Astrocyte of the spinal cord (primary cell): ENCODE data around the gene MALAT1.

Experiments used
- DNase-seq: peaks from one replicate; pipeline ENCODE4 v3.0.0; 2011; ENCODE audit warnings: low read depth, low spot score
- H3K4me3 ChIP-seq: 2 replicates; pipeline ENCODE4 v1.5.1; 2011; ENCODE audit warnings: low read depth, mild to moderate bottlenecking, low read length, moderate library complexity
- in situ Hi-C: cut with HindIII; loops from 2 replicates; pipeline ENCODE4 v1.10.0; 2017; ENCODE audit warnings: low sequenced_read_pairs
- TF ChIP-seq, protein P1 (sequence below): IDR thresholded peaks from 2 replicates; pipeline ENCODE4 v1.5.1; 2012; ENCODE audit warnings: low read depth, mild to moderate bottlenecking, low read length, inconsistent platforms

MALAT1 gene

DNA sequence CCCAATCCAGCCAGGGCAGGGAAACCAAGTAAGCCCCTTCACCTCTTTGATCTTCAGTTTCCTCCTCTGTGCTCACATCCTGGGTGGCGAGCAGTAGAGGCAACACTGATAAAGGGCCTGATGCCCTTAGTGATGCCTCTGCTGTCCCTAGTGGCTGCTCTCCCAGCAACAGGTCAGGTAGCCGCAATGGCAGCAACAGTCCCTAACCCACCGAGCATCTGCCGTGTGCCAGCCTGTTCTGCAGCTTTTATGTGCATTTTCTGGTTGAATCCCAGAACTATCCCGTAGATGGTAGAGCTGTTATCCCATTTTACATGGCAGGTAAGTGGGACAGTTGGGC is 31.3 kb downstream of the MALAT1 start:
- TF ChIP-seq, protein P1, sequence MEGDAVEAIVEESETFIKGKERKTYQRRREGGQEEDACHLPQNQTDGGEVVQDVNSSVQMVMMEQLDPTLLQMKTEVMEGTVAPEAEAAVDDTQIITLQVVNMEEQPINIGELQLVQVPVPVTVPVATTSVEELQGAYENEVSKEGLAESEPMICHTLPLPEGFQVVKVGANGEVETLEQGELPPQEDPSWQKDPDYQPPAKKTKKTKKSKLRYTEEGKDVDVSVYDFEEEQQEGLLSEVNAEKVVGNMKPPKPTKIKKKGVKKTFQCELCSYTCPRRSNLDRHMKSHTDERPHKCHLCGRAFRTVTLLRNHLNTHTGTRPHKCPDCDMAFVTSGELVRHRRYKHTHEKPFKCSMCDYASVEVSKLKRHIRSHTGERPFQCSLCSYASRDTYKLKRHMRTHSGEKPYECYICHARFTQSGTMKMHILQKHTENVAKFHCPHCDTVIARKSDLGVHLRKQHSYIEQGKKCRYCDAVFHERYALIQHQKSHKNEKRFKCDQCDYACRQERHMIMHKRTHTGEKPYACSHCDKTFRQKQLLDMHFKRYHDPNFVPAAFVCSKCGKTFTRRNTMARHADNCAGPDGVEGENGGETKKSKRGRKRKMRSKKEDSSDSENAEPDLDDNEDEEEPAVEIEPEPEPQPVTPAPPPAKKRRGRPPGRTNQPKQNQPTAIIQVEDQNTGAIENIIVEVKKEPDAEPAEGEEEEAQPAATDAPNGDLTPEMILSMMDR: peak; percentile 28
- no peak for DNase-seq
- no peak overlapping the region for H3K4me3 ChIP-seq
- in situ Hi-C loops: no loop called here

DNA sequence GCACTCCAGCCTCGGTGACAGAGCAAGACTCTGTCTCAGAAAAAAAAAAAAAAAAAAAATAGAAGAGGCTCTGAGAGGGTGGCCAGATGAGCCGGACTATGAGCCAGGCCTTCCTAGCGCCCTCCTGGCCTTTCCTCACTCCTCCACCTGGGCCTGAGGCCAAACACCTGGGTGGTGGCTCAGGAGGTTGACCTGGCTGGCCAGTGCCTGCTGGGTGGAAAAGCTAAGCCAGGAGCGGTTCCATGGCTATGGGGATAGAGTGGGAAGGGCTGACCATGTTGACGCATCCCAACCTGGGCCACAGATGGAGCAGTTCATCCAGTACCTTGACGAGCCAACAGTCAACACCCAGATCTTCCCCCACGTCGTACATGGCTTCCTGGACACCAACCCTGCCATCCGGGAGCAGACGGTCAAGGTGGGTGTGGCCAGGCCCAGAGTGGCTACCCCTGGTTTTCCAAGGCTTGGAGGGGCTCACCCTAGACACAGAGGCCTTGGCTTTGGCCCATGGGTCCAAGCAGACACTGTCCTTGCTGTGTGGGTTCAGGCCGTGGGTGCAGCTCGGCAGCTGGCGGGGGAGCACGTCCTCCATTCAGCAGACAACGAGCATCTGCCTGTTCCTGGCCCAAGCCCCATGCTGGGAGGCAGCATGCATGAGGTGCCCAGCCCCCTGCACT is 33.7 kb downstream of the MALAT1 start:
- TF ChIP-seq, protein P1: no peak
- DNase-seq: no peak
- no peak overlapping the region for H3K4me3 ChIP-seq
- in situ Hi-C loops: no loop called here

DNA sequence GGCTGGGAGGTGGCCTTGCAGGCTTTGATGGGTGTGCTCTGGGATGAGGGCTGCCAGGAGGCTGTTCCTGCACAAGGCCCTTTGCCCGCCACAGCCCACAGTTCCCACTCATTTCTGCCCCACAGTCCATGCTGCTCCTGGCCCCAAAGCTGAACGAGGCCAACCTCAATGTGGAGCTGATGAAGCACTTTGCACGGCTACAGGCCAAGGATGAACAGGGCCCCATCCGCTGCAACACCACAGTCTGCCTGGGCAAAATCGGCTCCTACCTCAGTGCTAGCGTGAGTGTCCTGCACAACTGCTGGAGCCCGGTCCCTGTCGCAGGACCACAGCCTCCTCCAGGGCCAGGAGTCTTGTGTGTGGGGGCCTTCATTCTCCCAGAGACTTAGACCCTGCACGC is 36.3 kb downstream of the MALAT1 start:
- no peak for DNase-seq
- TF ChIP-seq, protein P1: no peak
- in situ Hi-C loops: no loop called here
- no peak overlapping the region for H3K4me3 ChIP-seq

DNA sequence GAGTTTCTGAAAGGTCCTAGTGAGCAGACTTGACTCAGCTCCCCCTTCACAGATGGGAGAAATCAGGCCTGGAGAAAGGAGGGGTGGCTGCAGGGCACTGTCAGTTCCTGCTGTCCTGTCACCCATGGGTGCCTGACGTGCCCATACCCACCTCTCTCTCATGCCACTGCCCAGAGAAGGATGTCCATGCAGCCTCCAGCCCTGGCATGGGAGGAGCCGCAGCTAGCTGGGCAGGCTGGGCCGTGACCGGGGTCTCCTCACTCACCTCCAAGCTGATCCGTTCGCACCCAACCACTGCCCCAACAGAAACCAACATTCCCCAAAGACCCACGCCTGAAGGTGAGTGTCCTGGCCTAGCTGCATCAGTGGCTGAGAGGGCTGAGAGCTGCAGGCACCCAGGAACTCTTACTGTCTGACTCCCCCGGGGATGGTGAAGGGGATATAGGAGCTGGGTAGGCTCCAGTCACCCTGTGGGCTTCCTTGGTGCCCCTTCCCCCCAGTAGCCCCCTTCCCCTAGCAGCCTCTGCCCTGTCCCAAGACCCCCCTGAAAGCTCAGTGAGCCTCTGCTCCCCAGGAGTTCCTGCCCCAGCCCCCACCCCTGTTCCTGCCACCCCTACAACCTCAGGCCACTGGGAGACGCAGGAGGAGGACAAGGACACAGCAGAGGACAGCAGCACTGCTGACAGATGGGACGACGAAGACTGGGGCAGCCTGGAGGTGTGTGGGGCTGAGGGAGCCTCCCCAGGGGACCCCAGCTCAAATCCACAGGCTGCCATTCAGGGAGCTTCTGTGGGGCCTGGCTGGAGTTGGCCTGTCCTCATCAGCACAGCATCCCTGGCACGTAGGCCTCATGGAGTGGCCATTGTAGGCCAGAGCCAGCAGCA is 37.8 kb downstream of the MALAT1 start:
- DNase-seq: no peak
- in situ Hi-C loops: no loop called here
- TF ChIP-seq, protein P1: no peak
- no peak overlapping the region for H3K4me3 ChIP-seq

DNA sequence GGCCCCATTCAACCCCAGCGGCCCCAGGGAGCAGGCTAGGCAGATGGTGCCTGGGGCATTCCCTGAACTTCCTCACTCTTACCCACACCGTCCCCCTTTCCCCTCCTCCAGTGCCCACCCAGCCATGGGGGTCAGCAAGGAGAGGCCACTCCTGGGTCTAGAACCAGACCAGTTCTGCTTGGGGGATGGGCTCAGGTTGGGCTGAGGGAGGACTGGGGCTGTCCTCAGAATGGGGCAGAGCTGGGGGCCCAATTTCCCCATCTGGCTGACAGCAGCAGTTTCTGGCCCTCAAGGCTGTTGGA is 38.4 kb downstream of the MALAT1 start:
- no peak for DNase-seq
- in situ Hi-C loops: no loop called here
- H3K4me3 ChIP-seq: no peak overlapping the region
- TF ChIP-seq, protein P1: no peak

DNA sequence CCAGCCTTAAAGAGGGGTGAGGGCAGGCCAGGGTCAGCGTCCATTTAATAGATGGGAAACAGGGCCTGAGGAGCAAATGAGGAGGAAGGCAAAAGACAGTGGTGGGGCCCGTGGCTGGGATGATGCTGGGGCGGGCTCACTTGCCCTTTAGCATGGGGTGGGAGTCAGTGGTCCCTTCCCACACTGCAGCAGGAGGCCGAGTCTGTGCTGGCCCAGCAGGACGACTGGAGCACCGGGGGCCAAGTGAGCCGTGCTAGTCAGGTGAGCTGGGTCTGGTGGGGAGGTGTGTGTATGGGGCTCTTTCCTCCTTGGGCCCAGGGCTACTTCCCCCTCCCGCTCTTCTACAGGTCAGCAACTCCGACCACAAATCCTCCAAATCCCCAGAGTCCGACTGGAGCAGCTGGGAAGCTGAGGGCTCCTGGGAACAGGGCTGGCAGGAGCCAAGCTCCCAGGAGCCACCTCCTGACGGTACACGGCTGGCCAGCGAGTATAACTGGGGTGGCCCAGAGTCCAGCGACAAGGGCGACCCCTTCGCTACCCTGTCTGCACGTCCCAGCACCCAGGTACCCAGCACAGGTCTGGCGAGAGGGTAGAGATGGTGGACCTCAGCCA is 38.9 kb downstream of the MALAT1 start:
- in situ Hi-C loops: no loop called here
- no peak for DNase-seq
- H3K4me3 ChIP-seq: no peak overlapping the region
- TF ChIP-seq, protein P1: no peak
